Esophagus muscularis mucosa (tissue), 3 donors: ENCODE results near the gene OOSP1.

ENCODE experiments used
- CTCF ChIP-seq, 3 experiments: fragments of 200-600 bp in 2 of 3; fragments of 450-650 bp in 1 of 3; sonication (generic) in 2 of 3; IDR thresholded peaks; one replicate each; pipeline ENCODE4 v1.5.1; 2017 to 2019; ENCODE audit warnings: antibody characterized with exemption in 3 of 3, mild to moderate bottlenecking in 2 of 3, moderate library complexity in 1 of 3
- POLR2A ChIP-seq: fragments of 450-650 bp; IDR thresholded peaks from one replicate; pipeline ENCODE4 v1.6.1; 2017; ENCODE audit warnings: antibody characterized with exemption, moderate library complexity, mild to moderate bottlenecking, low read depth

GRCh38 chr11:59901306-59901705, 36.9 kb upstream of the OOSP1 start:
- no peak for TF ChIP-seq CTCF (IDR thresholded peaks at IDR 0.05)
- no peak for TF ChIP-seq POLR2A
